ENCODE results near the gene CACNA2D2. TPM values are rescaled to one million over a fixed set of nuclear protein-coding genes. Genes with fewer than 3 reads are reported as not detected.
"Not testable (repeated sequence)": the region's sequence is repeated elsewhere in the genome, so short reads cannot be mapped to it uniquely, and the experiment has no call there.

The CACNA2D2 gene
- total RNA-seq, 1 experiment from 2014 or later, result 0.03 TPM

- no peak for DNase-seq (ENCODE audit: low read depth)
- in situ Hi-C loops (cut with HindIII; ENCODE audit: low pct_unique_long_range_greater_than_20kb, low sequenced_read_pairs), result no loop called here
Measured at GRCh38 chr3:50532062-50532705, 28.8 kb upstream of the CACNA2D2 start.

DNA sequence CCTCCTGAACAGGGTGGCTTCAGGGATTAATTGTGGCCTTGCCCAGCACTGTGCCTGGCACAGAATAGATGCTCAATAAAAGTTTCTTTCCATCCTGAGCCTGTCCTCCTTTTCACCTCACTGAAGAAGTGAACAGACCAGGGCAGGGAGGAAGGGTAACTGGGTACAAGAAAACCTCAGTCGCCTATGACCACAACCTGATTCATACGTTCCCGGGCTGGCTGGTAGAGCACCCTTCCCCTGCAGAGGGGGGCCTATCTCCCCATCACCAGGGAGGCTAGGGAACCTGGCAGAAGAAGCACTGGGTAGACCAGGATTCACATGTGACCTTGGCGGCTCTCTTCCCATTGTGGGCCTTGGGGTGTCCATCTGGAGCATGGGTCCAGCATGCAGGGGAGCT is 27.8 kb upstream of the CACNA2D2 start:
- in situ Hi-C loops (cut with HindIII; ENCODE audit: low pct_unique_long_range_greater_than_20kb, low sequenced_read_pairs), result no loop called here
- DNase-seq (ENCODE audit: low read depth), result no peak

- no peak for DNase-seq (ENCODE audit: low read depth)
- in situ Hi-C loops (cut with HindIII; ENCODE audit: low pct_unique_long_range_greater_than_20kb, low sequenced_read_pairs), result no loop called here
Measured at GRCh38 chr3:50530001-50530970, 26.9 kb upstream of the CACNA2D2 start.

GRCh38 chr3:50525987-50526386 is 22.6 kb upstream of the CACNA2D2 start:
- in situ Hi-C loops (cut with HindIII; ENCODE audit: low pct_unique_long_range_greater_than_20kb, low sequenced_read_pairs), result no loop called here
- peak; percentile 66 for DNase-seq (ENCODE audit: low read depth)

GRCh38 chr3:50525191-50525910 is 21.9 kb upstream of the CACNA2D2 start:
- DNase-seq (ENCODE audit: low read depth), result no peak
- in situ Hi-C loops (cut with HindIII; ENCODE audit: low pct_unique_long_range_greater_than_20kb, low sequenced_read_pairs), result no loop called here

DNA sequence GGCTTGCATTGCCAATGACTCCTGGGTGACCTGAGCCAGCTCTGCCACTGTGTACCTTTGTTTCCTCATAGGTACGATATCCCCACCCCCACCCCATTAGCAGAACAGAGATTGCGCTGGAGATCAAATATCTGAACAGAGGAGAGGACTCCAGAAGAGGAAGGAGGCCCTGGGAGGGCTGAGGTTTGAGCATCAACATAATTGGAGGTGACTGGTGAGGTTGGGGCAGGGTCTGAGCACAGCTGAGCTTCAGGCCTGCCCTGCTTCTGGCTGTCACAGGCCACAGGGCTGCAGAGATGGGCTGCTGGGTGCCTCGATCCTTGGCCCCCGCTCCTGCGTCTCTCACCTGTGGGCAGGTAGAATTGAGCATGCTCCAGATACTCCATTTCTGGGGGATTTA is 21.3 kb upstream of the CACNA2D2 start:
- no peak for DNase-seq (ENCODE audit: low read depth)
- in situ Hi-C loops (cut with HindIII; ENCODE audit: low pct_unique_long_range_greater_than_20kb, low sequenced_read_pairs), result no loop called here

- DNase-seq (ENCODE audit: low read depth), result peak; percentile 71
- in situ Hi-C loops (cut with HindIII; ENCODE audit: low pct_unique_long_range_greater_than_20kb, low sequenced_read_pairs), result no loop called here
Measured at GRCh38 chr3:50523279-50523811, 19.9 kb upstream of the CACNA2D2 start.

GRCh38 chr3:50521572-50521971 is 18.1 kb upstream of the CACNA2D2 start:
- DNase-seq (ENCODE audit: low read depth), result no peak
- in situ Hi-C loops (cut with HindIII; ENCODE audit: low pct_unique_long_range_greater_than_20kb, low sequenced_read_pairs), result no loop called here

GRCh38 chr3:50520849-50521248 is 17.4 kb upstream of the CACNA2D2 start:
- no peak for DNase-seq (ENCODE audit: low read depth)
- in situ Hi-C loops (cut with HindIII; ENCODE audit: low pct_unique_long_range_greater_than_20kb, low sequenced_read_pairs), result no loop called here

GRCh38 chr3:50519471-50520089 is 16.1 kb upstream of the CACNA2D2 start:
- DNase-seq (ENCODE audit: low read depth), result peak; percentile 30
- in situ Hi-C loops (cut with HindIII; ENCODE audit: low pct_unique_long_range_greater_than_20kb, low sequenced_read_pairs), result no loop called here

GRCh38 chr3:50518436-50518835 is 15.0 kb upstream of the CACNA2D2 start:
- no peak for DNase-seq (ENCODE audit: low read depth)
- in situ Hi-C loops (cut with HindIII; ENCODE audit: low pct_unique_long_range_greater_than_20kb, low sequenced_read_pairs), result no loop called here

GRCh38 chr3:50517721-50518206 is 14.3 kb upstream of the CACNA2D2 start:
- DNase-seq (ENCODE audit: low read depth), result no peak
- in situ Hi-C loops (cut with HindIII; ENCODE audit: low pct_unique_long_range_greater_than_20kb, low sequenced_read_pairs), result no loop called here

DNA sequence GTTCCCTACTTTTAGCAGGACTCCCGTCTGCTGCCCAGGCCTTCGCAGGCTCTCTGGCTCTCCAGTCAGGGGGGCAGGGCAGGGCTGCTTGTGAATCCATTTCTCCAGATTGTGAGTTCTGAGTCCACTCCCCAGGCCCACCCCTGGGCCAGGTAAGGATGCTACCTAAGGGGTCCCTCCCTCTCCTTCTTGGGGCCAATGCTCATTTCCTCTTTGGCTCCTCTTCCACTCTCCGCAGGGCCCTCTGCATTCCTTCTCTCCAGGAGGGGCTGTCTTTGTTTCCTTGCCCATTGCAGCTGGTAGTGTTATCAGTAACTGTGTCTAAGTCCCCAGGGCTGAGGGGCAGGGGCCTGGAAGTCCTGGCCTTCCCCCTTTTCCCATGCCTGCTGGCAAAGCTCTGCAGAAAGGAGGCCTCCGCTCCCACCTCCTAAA is 13.0 kb upstream of the CACNA2D2 start:
- in situ Hi-C loops (cut with HindIII; ENCODE audit: low pct_unique_long_range_greater_than_20kb, low sequenced_read_pairs), result no loop called here
- DNase-seq (ENCODE audit: low read depth), result no peak

DNA sequence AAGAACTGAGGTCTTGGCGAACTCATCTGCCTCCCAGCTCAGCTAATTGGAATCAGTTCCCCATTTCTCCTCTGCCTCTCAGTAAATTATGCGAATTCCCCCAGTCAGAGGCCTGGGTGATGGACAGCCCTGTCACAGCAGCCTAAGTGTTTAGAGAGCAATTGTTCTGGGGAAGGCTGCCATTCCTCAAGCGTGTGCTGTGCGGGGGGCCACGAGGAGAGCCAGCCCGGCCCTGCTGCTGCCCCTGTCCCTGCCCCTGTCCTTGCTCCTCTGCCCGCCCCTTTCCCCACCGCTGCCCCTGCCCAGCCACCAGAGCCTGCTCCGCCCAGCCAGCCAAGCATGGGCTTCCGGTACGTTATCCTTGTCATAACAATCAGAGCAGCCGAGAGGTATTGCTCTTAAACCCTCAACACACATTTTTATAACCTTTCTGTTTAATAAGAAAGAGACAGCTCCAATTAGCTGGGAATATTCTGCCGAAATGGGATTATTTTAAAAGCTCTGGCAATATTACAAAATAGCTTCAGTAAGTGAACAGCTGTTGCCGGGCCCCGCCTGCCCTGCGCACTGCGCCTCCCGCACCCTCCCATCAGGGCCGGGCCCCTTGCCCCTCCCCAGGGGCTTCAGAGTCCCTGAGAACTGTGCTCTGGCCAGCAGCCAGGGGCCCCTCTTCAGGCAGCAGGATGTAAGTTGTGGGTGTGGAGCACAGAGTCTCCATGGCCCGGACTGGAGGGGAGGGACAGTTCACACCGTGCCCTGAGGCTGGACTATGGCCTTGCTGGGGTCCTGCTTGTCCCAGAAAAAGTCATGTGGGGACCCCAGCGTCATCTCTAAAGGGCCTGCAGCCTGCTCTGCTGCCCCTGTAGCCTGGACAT is 12.4 kb upstream of the CACNA2D2 start:
- DNase-seq (ENCODE audit: low read depth), result peak; percentile 2
- in situ Hi-C loops (cut with HindIII; ENCODE audit: low pct_unique_long_range_greater_than_20kb, low sequenced_read_pairs), result no loop called here

DNA sequence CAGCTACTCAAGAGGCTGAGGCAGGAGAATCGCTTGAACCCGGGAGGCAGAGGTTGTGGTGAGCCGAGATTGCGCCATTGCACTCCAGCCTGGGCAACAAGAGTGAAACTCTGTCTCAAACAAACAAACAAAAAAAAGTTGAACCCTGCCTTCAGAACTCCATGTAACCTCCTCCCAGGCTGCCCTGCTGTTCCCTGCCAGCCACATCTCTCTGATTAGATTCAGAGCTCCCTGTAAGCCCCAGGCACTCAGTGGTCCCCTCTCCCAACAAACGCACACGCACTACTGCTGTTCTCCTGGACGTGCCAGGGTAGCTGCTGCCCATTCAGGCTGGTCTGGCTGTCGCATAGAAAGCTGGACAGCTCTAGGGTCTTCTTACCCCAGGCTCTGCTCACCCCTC is 9.5 kb upstream of the CACNA2D2 start:
- DNase-seq (ENCODE audit: low read depth); in situ Hi-C loops (cut with HindIII; ENCODE audit: low pct_unique_long_range_greater_than_20kb, low sequenced_read_pairs): not testable (repeated sequence)

DNA sequence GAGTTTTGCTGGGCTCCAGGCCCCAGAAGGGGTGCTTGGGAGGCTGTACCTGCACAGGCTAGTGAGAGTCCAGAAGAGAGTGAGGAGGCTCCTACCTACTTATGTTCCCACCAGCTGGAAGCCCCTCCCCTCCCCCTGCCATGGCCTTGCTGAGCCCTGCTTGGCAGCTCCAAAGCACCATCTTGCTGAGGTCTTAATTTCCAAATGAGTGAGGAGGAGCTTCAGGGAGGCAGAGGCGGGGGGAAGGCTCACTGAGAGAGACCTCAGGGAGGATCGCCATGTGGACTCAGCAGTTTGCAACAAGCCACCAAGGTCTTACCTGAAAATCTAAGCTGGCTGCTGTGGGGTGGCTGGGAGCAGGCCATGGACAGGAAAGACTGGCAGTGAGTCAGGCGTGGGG is 8.7 kb upstream of the CACNA2D2 start:
- in situ Hi-C loops (cut with HindIII; ENCODE audit: low pct_unique_long_range_greater_than_20kb, low sequenced_read_pairs), result no loop called here
- no peak for DNase-seq (ENCODE audit: low read depth)

DNA sequence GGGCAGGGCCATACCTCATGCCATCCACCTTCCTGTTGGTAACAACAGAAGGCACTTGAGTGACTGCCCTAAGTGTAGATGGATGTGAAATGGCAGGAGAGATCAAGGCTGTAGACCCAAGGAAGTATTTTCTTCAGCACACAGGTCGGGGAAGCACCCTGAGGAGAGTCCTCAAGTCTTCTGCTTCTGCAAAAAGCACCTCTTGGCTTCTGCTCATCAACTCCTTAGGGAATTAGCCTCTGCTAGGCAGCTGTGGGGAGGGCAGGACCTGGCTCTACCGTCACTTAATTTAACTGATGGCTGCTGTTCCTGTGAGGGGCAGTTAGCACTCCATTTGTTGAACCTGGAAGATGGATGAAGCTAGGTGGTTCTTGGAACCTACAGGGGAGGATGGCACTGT is 6.9 kb upstream of the CACNA2D2 start:
- no peak for DNase-seq (ENCODE audit: low read depth)
- in situ Hi-C loops (cut with HindIII; ENCODE audit: low pct_unique_long_range_greater_than_20kb, low sequenced_read_pairs), result no loop called here
